Measurements from ENCODE around the gene HSD17B2.

HSD17B2 gene

GRCh38 chr16:82124651-82125050, 89.6 kb downstream of the HSD17B2 start:
- no peak for ATAC-seq
- TF ChIP-seq ZNF8 (CRISPR knock-in tag; IDR thresholded peaks at IDR 0.05) (no peak), ZNF565 (CRISPR knock-in tag; conservative IDR thresholded peaks at IDR 0.05; ENCODE audit: low read depth) (no peak), ZFP30 (CRISPR knock-in tag; IDR thresholded peaks at IDR 0.05) (no peak), CREB5 (CRISPR knock-in tag; IDR thresholded peaks at IDR 0.05; ENCODE audit: low read depth) (no peak), PPARA (CRISPR knock-in tag; IDR thresholded peaks at IDR 0.05; ENCODE audit: borderline replicate concordance) (no peak), PATZ1 (CRISPR knock-in tag; IDR thresholded peaks at IDR 0.05; ENCODE audit: borderline replicate concordance) (no peak), ARNTL (CRISPR knock-in tag; IDR thresholded peaks at IDR 0.05; ENCODE audit: borderline replicate concordance, low read depth) (no peak), RARB (CRISPR knock-in tag; IDR thresholded peaks at IDR 0.05) (no peak), ESRRG (CRISPR knock-in tag; IDR thresholded peaks at IDR 0.05) (no peak), ZFP3 (CRISPR knock-in tag; IDR thresholded peaks at IDR 0.05) (no peak), BACH2 (CRISPR knock-in tag; IDR thresholded peaks at IDR 0.05; ENCODE audit: borderline replicate concordance) (no peak), SNAI2 (CRISPR knock-in tag; IDR thresholded peaks at IDR 0.05) (no peak), ISL1 (CRISPR knock-in tag; IDR thresholded peaks at IDR 0.05) (no peak)
- TF ChIP-seq, protein P1, sequence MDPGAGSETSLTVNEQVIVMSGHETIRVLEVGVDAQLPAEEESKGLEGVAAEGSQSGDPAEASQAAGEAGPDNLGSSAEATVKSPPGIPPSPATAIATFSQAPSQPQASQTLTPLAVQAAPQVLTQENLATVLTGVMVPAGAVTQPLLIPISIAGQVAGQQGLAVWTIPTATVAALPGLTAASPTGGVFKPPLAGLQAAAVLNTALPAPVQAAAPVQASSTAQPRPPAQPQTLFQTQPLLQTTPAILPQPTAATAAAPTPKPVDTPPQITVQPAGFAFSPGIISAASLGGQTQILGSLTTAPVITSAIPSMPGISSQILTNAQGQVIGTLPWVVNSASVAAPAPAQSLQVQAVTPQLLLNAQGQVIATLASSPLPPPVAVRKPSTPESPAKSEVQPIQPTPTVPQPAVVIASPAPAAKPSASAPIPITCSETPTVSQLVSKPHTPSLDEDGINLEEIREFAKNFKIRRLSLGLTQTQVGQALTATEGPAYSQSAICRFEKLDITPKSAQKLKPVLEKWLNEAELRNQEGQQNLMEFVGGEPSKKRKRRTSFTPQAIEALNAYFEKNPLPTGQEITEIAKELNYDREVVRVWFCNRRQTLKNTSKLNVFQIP (CRISPR knock-in tag; IDR thresholded peaks at IDR 0.05; ENCODE audit: borderline replicate concordance, low read depth) = no peak
- TF ChIP-seq, protein P2, sequence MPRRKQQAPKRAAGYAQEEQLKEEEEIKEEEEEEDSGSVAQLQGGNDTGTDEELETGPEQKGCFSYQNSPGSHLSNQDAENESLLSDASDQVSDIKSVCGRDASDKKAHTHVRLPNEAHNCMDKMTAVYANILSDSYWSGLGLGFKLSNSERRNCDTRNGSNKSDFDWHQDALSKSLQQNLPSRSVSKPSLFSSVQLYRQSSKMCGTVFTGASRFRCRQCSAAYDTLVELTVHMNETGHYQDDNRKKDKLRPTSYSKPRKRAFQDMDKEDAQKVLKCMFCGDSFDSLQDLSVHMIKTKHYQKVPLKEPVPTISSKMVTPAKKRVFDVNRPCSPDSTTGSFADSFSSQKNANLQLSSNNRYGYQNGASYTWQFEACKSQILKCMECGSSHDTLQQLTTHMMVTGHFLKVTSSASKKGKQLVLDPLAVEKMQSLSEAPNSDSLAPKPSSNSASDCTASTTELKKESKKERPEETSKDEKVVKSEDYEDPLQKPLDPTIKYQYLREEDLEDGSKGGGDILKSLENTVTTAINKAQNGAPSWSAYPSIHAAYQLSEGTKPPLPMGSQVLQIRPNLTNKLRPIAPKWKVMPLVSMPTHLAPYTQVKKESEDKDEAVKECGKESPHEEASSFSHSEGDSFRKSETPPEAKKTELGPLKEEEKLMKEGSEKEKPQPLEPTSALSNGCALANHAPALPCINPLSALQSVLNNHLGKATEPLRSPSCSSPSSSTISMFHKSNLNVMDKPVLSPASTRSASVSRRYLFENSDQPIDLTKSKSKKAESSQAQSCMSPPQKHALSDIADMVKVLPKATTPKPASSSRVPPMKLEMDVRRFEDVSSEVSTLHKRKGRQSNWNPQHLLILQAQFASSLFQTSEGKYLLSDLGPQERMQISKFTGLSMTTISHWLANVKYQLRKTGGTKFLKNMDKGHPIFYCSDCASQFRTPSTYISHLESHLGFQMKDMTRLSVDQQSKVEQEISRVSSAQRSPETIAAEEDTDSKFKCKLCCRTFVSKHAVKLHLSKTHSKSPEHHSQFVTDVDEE (CRISPR knock-in tag; IDR thresholded peaks at IDR 0.05) = no peak

- no peak for ATAC-seq
Measured at GRCh38 chr16:82129881-82130280, 94.8 kb downstream of the HSD17B2 start.

More at GRCh38 chr16:82129881-82130280, 94.8 kb downstream of the HSD17B2 start:
- TF ChIP-seq PPARA (CRISPR knock-in tag; IDR thresholded peaks at IDR 0.05; ENCODE audit: borderline replicate concordance) = no peak
- TF ChIP-seq ARNTL (CRISPR knock-in tag; IDR thresholded peaks at IDR 0.05; ENCODE audit: borderline replicate concordance, low read depth) = no peak
- no peak for TF ChIP-seq TCF4 (CRISPR knock-in tag; IDR thresholded peaks at IDR 0.05; ENCODE audit: borderline replicate concordance)
- TF ChIP-seq, protein P1 (CRISPR knock-in tag; IDR thresholded peaks at IDR 0.05; ENCODE audit: borderline replicate concordance, low read depth) = no peak
- TF ChIP-seq CREB5 (CRISPR knock-in tag; IDR thresholded peaks at IDR 0.05; ENCODE audit: low read depth) = no peak
- no peak for TF ChIP-seq OSR1 (CRISPR knock-in tag; IDR thresholded peaks at IDR 0.05)
- TF ChIP-seq, protein P3, sequence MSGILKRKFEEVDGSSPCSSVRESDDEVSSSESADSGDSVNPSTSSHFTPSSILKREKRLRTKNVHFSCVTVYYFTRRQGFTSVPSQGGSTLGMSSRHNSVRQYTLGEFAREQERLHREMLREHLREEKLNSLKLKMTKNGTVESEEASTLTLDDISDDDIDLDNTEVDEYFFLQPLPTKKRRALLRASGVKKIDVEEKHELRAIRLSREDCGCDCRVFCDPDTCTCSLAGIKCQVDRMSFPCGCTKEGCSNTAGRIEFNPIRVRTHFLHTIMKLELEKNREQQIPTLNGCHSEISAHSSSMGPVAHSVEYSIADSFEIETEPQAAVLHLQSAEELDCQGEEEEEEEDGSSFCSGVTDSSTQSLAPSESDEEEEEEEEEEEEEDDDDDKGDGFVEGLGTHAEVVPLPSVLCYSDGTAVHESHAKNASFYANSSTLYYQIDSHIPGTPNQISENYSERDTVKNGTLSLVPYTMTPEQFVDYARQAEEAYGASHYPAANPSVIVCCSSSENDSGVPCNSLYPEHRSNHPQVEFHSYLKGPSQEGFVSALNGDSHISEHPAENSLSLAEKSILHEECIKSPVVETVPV (CRISPR knock-in tag; IDR thresholded peaks at IDR 0.05) = no peak
- TF ChIP-seq ESRRG (CRISPR knock-in tag; IDR thresholded peaks at IDR 0.05) = no peak
- no peak for TF ChIP-seq ZC3H10 (CRISPR knock-in tag; IDR thresholded peaks at IDR 0.05)
- no peak for TF ChIP-seq ZFP30 (CRISPR knock-in tag; IDR thresholded peaks at IDR 0.05)
- no peak for TF ChIP-seq ZNF70 (CRISPR knock-in tag; IDR thresholded peaks at IDR 0.05)
- TF ChIP-seq PATZ1 (CRISPR knock-in tag; IDR thresholded peaks at IDR 0.05; ENCODE audit: borderline replicate concordance) = no peak
- no peak for TF ChIP-seq ZNF8 (CRISPR knock-in tag; IDR thresholded peaks at IDR 0.05)
- no peak for TF ChIP-seq ZFP3 (CRISPR knock-in tag; IDR thresholded peaks at IDR 0.05)
- no peak for TF ChIP-seq RARB (CRISPR knock-in tag; IDR thresholded peaks at IDR 0.05)
- TF ChIP-seq CSDC2 (CRISPR knock-in tag; IDR thresholded peaks at IDR 0.05) = no peak
- TF ChIP-seq GLIS3 (CRISPR knock-in tag; IDR thresholded peaks at IDR 0.05) = no peak
- TF ChIP-seq ISL1 (CRISPR knock-in tag; IDR thresholded peaks at IDR 0.05) = no peak
